GM19372 (cell line): ENCODE results near the gene F10.
"Not testable (repeated sequence)": the region's sequence is repeated elsewhere in the genome, so short reads cannot be mapped to it uniquely, and the experiment has no call there.

Experiments used
- ATAC-seq: cut with Tn5 transposase; IDR thresholded peaks from one replicate; pipeline ENCODE4 v1.9.1; 2021; ENCODE audit warnings: mild to moderate bottlenecking, low read depth, moderate library complexity; ENCODE audit not compliant: unreplicated experiment

F10 gene

DNA sequence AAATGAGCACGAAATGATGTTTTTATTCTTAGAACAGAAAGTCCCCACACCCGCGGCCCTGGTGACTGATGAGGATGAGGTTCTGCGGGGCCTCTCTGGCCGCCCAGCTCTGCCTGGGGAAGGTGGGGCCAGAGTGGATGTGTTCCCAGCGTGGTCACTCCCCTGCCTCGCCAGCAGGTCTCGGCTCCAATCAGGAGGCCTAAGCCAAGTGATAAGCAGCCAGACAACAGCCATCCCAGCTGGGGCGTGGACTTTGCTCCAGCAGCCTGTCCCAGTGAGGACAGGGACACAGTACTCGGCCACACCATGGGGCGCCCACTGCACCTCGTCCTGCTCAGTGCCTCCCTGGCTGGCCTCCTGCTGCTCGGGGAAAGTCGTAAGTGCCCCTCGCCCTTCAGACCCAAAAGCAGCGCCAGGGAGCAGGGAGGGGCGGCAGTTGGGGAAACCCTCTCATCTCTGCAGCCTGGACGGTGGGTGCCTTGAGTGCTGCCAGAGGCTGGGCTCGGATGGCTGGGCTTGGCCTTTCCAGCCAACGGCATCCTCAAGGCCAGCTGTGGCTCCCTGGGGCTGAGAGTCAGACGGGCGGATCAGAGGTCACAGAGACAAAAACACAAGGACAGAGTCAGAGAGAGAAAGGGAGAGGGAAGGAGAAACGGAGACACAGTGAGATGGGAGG is at the start of gene F10:
Gene F10 (plus strand): TSS at position 250 of the 676 bp plus-strand sequence. CDS start 57 bp downstream, at position 307.
- no peak for ATAC-seq

DNA sequence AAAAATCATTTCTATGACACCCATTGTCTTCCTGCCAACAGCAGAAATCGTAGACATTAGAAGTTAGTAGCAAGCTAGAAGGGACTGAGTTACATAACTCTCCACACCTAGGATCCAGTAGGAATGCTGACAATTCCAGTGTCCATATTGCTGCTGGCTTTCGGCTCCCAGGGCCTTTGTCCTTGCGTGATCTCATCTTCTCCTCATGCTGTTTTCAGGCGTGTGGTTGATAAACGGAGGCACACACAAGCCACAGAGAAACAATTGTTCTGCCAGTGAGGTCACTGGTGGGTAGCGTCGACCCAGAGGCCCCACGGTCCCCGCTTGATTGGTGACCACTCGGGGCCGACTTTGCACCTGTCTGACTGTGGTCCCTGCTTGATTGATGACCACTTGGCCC is 48.7 kb upstream of the F10 start:
- no peak for ATAC-seq

DNA sequence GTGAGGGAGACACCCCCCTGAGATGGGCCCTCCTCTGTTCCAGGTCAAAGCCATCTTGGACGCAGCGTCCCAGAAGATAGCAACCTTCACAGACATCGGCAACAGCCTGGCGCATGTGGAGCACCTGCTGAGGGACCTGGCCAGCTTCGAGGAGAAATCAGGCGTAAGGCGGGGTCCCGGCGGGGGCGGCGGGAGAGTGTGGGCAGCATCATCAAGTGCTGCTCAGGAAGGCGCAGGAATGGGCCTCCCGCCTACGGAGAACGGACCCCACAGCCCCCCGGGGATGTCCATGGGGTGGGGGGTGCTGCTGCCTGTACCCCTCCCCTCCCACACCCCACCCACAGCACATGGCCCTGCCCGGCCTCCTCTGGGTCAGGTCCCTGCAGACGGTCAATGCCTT is 48.2 kb upstream of the F10 start:
- no peak for ATAC-seq

DNA sequence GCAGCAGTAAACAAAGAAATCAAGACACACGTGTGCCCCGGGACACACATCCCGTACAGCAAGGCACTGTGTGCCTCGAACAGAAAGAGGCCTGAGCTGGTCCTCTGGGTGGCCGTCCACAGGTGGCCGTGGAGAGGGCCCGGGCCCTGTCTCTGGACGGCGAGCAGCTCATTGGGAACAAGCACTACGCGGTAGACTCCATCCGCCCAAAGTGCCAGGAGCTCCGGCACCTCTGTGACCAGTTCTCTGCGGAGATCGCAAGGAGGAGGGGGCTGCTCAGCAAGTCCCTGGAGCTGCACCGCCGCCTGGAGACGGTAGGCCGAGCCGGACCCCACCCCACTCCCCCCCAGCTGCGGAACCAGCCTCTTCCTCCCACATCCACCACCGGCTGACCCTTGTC is 47.7 kb upstream of the F10 start:
- no peak for ATAC-seq

DNA sequence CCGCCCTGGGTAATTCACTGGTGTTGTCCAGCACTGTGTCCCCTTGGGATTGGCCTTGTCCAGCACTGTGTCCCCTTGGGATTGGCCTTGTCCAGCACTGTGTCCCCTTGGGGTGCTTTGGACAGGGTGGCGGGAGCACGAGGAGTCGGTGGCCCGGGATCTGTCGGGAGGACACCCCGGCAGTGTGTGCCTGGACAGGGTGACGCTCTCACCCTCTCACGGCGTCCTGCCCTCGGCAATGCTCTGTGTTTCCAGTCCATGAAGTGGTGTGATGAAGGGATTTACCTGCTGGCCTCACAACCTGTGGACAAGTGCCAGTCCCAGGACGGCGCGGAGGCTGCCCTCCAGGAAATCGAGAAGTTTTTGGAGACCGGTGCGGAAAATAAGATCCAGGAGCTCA is 46.9 kb upstream of the F10 start:
- no peak for ATAC-seq

DNA sequence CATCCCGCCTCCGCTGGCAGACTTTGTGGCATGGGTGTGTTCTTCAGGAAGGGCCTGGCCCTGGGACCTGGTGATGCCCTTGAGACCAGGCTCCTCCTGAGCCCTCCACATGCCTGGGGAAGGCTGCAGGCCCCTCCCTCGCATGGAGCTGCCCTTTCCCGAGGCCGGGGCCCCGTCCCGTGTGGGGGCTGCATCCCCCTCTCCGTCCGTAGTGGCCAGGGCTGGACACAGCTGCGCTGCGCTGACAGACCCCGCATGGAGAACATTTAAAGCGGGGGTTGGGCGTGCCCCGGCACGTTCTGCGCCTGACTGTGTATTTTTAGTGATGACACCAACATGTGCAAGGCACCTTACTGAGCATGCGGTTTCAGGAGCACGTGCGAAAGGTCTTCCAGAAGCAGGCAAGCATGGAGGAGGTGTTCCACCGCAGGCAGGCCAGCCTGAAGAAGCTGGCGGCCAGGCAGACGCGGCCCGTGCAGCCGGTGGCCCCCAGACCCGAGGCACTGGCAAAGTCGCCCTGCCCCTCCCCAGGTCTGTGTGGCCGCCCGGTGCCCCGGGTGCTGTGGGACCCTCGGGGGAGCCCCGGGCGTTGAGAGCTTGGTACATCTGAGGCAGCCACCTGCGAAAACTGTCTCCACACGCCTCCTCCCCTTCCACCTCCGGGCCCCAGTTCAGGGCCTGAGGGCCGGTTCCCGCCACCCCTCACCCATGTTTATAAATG is 45.8 kb upstream of the F10 start:
- ATAC-seq: no peak

DNA sequence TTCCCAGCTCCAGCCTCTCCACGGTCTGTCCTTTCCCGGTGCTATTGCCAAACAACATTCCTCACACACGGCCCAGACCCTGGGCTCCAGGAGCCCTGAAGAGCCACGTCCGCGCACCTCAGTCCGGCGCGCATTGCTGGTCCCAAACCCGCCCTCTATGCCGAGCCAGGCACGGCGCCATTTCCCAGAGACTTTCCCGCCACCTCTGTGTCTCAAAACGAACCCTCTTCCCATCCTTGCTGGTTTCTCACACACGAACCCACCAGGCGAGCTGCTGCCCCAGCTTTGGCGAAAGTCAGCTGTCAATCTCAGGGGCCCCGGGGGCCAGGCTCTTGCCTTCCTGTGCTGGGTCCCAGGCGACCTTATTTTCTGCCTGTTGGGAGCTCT is 45.0 kb upstream of the F10 start:
- no peak for ATAC-seq

DNA sequence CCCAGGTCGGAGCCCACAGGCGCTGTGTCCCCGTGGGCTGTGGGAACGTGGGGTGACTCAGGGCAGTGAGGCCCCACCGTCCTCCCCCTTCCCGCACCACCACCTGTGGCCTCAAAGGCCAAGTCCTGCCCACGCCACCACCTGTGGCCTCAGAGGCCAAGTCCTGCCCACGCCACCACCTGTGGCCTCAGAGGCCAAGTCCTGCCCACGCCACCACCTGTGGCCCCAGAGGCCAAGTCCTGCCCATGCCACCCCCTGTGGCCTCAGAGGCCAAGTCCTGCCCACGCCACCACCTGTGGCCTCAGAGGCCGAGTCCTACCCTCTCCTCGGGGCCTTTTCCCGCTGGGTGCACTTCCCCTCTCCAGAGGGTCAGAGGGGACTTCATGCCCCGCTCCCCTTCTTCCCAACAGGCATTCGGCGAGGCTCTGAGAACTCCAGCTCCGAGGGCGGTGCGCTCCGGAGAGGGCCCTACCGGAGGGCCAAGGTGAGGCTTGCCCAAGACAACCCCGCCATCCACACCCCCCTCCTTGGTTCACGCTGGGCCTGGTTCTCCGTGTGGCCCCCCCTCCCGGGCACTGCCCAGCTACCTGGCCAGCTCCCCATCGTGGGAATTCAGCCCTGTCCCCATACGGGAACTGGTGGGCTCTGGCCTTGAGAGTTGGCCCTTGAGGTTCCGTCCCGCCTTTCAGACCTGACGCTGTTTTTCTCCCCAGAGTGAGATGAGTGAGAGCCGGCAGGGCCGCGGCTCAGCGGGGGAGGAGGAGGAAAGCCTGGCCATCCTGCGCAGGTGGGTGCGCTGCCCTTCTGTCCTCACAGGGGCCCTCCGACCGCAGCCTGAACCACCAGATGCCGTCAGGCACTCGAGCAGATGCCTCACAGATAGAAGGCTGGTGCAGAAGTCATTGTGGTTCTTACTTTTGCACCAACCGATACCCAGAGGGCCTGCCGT is 44.4 kb upstream of the F10 start:
- no peak for ATAC-seq

DNA sequence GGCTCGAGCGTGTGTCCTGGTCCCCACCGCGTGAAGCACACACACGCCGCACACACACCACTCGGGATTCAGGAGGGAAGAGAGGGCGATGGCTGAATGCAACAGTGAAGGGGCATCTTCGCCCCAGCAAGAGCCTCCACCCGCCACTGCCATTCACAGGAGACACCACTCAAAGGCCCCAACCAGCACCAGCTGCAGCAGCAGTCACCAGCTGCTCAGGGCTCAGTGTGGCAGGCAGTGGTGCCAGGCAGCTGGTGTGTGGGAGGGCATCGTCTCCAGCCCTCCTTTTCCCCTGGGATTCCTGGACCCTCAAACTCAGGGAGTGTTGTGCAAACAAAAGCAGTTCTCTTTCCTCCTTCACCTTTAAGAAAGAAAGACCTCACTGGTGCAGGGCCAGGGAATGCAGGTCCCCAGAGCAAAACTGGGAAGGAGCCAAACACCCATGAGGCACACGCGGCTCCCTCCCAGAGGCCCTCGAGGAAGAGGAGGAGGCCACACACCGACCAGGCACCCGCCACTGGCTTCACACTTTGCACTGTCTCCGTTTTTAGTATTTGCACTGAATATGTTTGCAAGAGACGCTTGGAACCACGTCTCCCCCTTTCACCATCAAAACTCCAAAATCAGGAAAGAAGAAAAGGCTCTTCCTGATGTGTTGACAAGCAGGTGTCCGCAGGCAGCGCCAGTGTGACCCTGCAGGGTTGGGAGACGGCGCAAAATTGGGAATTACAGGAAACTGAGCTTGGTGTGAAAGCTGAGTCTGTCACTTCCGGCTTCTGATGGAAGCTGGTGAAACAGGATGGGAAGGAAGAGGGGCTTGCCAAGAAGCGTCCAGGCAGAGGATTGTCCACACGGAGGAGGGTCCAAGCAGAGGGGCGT is 43.5 kb upstream of the F10 start:
- no peak for ATAC-seq

DNA sequence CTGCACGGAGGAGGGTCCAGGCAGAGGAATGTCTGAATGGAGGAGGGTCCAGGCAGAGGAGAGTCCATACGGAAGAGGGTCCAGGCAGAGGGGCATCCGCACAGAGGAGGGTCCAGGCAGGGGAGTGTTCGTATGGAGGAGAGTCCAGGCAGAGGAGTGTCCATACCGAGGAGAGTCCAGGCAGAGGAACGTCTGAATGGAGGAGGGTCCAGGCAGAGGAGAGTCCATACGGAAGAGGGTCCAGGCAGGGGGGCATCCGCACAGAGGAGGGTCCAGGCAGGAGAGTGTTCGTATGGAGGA is 42.9 kb upstream of the F10 start:
- ATAC-seq: not testable (repeated sequence)

DNA sequence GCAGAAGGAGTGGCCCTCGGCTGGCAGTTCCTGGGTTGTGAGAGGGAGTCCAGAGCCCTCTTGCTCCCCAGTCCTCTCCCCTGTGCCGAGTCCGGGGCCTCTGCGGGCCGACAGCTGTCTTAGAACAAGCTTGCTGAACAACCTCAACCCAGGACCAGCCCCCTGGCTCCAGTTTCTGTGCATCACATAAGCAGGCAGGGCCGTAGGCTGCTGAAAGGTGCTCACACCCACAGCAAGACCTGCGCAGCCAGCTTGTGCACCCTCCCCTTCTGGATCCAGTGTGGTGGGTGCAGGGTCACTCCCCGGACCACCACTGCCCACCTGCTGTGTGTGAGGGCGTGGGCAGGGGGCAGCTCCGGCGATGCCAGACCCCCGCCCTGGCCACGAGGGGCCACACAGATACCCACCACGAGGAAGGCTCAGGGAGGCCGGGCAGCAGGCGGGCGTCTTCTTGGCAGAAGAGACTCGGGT is 42.2 kb upstream of the F10 start:
- no peak for ATAC-seq

DNA sequence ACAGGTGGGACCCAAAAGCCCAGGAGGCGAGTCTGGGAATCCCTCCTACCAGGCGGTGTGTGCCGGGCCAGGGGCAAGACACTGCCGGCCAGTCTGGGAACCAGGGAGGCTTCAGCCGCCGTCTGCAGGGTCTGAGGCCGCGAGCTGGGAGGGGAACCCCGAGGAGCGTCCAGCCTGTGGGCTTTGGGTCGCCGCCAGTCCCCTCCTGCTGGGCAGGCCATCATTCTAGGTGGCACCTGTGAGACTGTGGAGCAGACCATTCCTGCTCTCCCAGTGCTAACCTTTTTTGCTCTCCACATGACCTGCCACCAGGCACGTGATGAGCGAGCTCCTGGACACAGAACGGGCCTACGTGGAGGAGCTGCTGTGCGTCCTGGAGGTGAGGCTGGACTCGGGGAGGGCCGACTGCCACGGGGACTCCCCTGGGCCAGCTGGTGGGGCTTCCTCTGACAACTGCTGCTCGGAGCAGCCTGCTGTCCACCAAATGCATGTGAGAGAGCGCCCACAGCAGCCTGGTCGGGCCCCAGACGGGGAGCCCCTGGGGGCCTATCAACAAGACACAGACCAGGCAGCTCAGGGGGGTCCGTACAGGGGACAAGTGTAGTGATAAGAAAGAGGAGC is 41.6 kb upstream of the F10 start:
- ATAC-seq: no peak

DNA sequence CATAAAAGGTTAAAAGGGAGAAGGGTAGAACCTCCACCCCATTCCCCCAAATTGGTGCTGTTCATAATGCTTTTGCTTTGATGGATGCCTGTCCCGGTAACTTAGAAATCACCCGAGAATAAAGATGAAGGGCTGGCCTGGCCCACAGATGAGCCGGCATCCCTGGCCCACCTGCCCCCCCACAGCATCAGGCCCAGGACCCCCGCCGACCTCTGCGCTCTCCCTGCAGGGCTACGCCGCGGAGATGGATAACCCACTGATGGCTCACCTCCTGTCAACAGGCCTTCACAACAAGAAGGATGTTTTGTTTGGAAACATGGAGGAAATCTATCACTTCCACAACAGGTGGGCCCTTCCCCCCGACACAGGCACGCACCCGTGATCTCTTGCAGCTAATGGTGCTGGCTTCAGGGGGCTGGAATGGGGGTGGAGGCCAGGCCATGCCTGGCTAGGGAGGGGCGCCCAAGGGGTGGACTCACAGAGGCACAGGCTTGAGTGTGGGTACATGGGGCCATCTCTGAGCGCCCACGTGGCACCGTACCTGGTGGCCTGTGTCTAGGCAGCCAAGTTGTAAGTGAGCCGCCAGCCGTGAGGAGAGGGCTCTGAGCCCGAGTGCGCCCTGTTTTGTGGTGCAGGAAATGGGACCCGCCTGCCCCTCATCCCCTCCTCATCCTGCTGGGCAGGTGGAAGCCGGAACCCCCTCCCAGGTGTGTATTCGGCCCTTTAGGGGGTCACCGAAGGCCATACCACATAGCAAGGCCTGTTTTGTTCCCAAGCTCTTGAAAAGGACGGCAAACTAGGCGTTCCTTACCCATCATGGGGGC is 40.2 kb upstream of the F10 start:
- ATAC-seq: no peak

DNA sequence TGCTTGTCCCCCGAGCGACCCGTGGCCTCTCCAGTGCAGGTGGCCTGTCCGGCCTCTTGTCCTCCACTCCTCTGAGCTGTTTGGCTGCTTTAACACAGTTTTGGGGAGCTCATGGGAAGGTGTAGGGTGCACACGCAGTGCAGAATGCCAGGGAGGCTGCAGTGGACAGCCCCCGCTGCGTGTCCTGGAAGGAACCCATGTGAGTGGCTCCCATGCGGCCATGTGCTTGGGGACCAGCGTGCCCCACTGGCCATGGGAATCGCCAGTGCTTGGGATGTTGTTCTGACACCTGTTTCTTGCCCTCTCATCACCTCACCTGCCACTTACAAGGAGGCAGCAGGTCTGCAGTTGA is 39.6 kb upstream of the F10 start:
- ATAC-seq: no peak

DNA sequence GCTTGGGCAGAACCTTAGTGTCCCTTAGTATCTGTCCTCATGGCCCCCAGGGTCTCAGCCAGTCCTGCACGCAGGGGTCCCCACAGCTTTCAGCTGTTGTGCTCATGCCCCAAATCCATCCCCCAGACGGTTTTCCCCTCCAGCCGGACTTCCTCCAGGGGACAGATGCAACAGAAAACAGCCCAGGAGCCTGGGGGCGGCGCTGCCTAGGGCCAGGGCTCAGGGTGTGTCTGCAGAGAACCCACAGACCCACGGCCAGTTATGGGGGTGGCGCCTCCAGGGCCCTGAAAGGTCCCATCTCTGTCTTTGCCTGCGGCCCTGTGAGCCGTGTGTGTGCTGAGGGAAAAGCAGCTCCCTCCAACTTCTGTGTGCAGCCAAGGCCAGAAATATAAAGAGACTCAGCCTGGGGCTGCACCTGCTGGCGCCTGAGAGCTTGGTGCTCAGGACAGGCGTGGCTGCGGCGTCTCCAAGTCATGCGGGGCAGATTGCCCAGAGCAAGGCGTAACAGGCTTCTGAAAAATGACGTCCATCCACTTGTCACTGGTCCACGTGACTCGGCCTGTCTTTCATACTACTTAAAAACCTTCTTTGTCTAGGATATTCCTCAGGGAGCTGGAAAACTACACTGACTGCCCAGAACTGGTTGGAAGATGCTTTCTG is 39.1 kb upstream of the F10 start:
- ATAC-seq: no peak

DNA sequence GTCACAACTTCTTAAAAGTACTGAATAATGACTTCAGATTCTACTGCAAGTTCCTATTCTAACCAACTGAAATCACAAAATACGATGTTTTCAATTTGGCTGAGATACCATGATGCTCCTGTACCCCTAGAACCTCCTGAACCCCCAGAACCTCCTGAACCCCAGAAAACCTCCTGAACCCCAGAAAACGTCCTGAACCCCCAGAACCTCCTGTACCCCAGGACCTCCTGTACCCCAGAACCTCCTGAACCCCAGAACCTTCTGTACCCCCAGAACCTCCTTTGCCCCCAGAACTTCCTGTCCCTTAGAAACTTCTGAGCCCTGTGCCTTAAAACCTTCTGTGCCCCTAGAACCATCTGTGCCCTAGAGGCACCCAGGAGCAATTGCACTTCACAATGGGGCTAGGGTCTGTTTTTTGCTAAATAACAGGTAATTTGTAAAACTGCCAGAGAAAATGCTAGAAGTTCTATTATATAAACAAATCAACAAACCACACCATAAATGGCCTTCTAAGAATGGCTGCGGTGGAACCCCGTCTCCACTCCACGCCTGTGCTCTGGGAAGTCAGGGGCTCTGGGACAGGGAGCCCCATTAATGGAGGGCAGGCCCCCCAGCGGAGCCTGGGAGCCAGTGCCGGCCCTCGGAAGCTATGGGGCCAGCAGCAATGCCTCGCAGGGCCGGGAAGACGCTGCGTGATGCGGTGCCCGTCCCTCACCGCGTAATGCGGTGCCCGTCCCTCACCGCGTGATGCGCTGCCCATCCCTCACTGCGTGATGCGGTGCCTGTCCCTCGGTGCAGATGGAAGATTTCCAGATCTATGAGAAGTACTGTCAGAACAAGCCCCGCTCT is 38.3 kb upstream of the F10 start:
- no peak for ATAC-seq

DNA sequence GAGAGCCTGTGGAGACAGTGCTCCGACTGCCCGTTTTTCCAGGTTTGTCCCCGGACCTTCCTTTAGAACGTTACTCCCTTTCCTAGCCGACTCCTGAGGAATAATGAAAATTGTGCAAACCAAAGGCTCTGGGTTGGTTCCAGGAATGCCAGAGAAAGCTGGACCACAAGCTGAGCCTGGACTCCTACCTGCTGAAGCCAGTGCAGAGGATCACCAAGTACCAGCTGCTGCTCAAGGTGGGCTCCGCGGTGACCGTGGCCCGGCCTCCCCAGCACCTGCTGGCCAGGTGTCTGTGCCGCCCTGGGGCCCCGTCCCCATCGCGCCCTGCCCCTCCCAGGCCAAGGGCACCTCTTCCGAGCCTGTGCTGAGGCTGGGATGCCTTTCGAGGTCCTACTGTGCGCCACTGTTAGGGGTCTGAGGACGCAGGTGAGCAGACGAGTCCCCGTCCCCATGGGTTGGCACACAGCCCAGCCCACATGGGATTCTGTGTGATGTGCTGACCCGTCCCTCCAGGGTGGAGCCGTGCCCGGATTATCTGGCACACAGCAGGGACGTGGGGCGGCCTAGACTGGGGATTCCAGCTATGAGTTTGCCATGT is 37.6 kb upstream of the F10 start:
- ATAC-seq: no peak
